ENCODE data around the gene AIRE. TPM values are rescaled to one million over a fixed set of nuclear protein-coding genes. Genes with fewer than 3 reads are reported as not detected.
A peak's percentile ranks its signal among the peaks of the same experiment; 100 is the strongest.

The AIRE gene
- total RNA-seq, 1 donor from 2014 or later: 0.72 TPM

- DNase-seq (ENCODE audit: low spot score): no peak
Observed at GRCh38 chr21:44304011-44304616, 18.4 kb downstream of the AIRE start.

GRCh38 chr21:44304877-44305293 is 19.2 kb downstream of the AIRE start:
- DNase-seq (ENCODE audit: low spot score): peak; percentile 38

GRCh38 chr21:44305691-44306090 is 20.0 kb downstream of the AIRE start:
- DNase-seq (ENCODE audit: low spot score): no peak

- no peak for DNase-seq (ENCODE audit: low spot score)
Observed at GRCh38 chr21:44306936-44307704, 21.4 kb downstream of the AIRE start.

DNA sequence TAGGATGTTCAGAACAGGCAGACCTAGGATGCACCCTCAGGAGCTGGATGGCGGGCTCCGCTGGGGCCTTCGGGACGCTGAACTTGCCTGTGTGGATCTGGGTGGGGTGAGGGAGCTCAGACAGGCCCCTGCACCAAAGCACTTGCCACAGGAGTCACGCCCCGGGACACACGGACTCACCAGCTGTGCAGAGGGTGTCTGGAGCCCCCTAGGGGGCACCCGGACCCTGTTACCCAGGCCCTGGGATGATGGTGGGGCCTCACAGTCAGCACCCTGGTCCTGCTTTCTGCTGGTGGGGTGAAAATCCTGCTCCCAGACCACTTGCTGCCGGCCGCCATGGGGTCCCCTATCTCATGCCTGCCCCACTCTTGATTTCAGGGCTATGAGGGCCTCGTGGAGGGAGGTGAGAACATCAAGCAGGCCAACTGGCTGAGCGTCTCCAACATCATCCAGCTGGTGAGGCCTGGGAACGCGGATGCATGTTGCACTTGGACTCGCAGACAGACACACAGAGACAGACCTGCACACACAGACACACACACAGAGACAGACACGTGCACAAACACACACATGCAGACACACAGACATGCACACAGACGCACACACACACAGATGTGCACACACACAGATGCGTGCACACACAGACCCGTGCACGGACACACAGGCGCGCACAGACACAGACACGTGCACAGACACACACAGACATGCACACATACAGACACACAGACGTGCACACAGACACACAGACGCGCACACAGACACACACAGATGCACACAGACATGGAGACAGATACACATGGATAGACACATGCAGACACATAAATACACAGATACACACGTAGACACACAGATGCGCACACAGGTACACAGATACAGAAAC is 25.2 kb downstream of the AIRE start:
- DNase-seq (ENCODE audit: low spot score): no peak

GRCh38 chr21:44312089-44312488 is 26.4 kb downstream of the AIRE start:
- DNase-seq (ENCODE audit: low spot score): no peak

GRCh38 chr21:44312716-44313115 is 27.0 kb downstream of the AIRE start:
- DNase-seq (ENCODE audit: low spot score): no peak

DNA sequence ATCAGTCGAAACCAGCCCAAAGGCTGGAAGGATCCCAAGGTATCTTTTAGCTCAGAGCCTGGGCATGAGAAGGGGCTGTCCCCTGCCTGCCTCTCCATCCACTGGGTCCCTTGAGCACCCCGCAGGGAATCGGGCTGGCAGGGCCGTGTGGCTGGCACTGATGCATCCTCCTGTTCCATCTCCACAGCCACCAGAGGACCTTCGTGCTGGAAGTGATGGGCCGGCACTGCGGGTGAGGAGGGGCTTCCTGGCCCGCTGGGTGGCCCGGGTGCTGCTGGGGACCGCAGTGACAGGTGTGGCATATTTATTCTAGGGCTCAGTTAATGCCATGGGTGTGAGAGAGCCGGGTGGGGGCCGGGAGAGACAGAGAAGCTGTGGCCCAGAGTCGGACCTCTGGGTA is 27.8 kb downstream of the AIRE start:
- no peak for DNase-seq (ENCODE audit: low spot score)

GRCh38 chr21:44314128-44314527 is 28.5 kb downstream of the AIRE start:
- DNase-seq (ENCODE audit: low spot score): no peak

DNA sequence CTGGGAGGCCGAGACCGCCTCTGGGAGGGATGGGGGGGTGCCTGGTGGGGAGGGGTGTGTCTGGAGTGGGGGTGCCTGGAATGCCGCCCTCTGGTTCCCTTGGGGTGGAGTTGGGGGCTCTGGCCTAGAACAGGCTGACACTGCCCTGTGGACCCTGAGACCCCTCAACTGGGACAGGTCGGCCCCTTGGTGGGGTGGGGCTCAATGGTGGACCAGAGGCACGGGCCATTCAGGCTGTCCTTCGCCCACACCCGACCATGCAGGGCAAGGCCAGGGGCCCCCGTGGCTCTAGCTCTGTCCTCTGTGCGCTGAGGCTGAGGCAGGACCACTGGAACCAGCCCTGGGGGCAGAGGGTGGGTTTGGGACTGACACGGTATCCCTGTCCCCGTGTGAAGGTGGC is 28.9 kb downstream of the AIRE start:
- DNase-seq (ENCODE audit: low spot score): no peak

GRCh38 chr21:44315691-44316203 is 30.1 kb downstream of the AIRE start:
- no peak for DNase-seq (ENCODE audit: low spot score)

DNA sequence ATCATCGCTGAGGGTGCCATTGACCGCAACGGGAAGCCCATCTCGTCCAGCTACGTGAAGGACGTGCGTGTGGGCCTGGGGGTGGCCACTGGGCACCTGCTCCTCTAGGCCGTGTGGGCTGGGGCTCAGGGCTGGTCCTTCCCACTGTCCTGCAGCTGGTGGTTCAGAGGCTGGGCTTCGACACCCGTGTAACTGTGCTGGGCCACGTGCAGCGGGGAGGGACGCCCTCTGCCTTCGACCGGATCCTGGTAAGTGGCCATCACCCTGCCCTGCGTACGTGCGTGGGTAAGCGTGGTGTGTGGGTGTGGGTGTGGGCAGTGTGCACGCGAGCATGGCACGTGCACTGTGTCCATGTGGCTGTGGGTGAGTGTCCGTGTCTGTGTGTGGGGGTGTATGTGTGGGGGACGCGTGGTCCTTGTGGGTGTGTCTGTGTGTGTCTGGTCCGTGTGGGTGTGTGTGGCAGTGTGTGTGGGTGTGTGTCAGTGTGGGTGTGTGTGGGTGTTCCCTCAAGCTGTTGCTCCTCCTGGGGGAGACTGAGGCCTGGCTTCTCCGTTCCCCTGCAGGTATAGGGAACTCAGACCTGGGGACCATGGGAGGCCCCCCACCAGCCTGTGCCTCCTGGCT is 30.7 kb downstream of the AIRE start:
- no peak for DNase-seq (ENCODE audit: low spot score)

- no peak for DNase-seq (ENCODE audit: low spot score)
Observed at GRCh38 chr21:44317241-44317782, 31.6 kb downstream of the AIRE start.

GRCh38 chr21:44317871-44318270 is 32.2 kb downstream of the AIRE start:
- DNase-seq (ENCODE audit: low spot score): no peak

GRCh38 chr21:44318489-44319285 is 33.0 kb downstream of the AIRE start:
- DNase-seq (ENCODE audit: low spot score): no peak

DNA sequence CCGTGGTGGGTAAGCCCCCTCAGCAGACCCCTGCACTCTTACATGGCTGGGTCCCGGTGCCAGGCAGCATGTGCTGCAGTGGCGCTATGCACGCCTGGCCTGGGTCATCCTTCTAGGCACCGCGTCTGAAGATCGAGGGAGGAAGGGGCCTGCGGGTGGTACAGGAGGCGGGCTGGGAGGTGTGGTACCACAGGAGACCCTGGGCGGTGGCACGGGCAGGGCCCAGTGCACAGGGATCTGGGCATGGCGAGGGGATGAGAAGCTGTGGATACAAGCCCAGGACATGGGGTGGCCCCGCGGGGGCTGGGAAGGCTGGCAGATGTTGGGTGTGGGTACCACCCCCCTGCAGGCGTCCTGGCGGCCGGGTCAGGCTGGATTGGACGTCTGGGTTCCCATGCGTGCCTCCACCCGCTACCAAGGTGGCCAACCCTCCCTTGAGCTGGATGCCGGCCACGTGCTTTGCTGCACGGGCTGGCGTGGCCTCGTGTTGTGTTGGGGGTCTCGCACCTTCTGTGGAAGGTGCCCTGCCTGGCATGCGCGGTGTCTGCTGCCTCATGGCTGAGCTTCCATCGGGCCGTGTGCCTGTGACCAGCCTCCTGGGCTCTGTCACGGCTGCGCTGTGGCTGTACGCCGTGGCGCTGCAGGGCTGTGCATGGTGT is 33.9 kb downstream of the AIRE start:
- no peak for DNase-seq (ENCODE audit: low spot score)

GRCh38 chr21:44320847-44321246 is 35.2 kb downstream of the AIRE start:
- DNase-seq (ENCODE audit: low spot score): no peak

- DNase-seq (ENCODE audit: low spot score): no peak
Observed at GRCh38 chr21:44321846-44322450, 36.3 kb downstream of the AIRE start.

- DNase-seq (ENCODE audit: low spot score): no peak
Observed at GRCh38 chr21:44322621-44323325, 37.1 kb downstream of the AIRE start.

All from umbilical cord (tissue), 2 donors.